NB4 (cell line): ENCODE measurements around the gene ANKRD39.

Source experiments
- CTCF ChIP-seq: IDR thresholded peaks from one replicate; pipeline ENCODE4 v1.5.1; 2012; ENCODE audit warnings: low read depth, low read length
- MAX ChIP-seq: IDR thresholded peaks from 2 replicates; pipeline ENCODE4 v1.6.1; 2011; ENCODE audit warnings: low read depth, low read length

GRCh38 chr2:96819128-96819875 is 38.5 kb downstream of the ANKRD39 start:
- TF ChIP-seq CTCF, result no peak
- no peak for TF ChIP-seq MAX
